Measurements from ENCODE around the gene S100A6.
"Not testable (repeated sequence)": the region's sequence is repeated elsewhere in the genome, so short reads cannot be mapped to it uniquely, and the experiment has no call there.

The S100A6 gene

GRCh38 chr1:153526132-153526543 lies 9.7 kb downstream of the S100A6 start:
- no peak for DNase-seq

DNA sequence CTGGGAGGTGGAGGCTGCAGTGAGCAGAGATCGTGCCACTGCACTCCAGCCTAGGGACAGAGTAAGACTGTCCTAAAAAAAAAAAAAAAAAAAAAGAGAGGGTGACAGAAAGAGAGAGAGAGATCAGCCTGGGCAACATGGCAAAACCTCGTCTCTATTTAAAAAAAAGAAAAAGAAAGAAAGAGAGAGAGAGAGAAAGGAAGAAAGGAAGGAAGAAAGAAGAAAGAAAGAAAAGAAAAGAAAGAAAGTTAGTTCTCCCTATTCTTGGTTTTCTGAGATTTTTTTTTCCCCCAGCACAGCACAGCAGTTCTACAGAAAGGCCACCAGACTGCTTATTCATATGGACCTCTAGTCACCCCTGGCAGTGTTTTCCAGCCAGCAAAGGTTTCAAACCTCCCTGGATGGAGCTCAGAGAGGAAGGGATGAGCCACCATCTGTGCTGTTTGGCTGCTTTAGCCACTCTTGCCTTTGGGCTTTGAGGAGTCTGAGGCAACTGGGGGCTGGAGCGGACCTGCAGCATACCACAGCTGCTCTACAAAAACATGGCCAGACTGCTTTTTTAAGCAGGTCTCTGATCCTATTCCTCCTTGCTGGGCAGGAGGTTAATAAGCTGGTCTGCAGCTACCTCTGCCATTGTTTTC lies 10.6 kb downstream of the S100A6 start:
- no peak for DNase-seq

DNA sequence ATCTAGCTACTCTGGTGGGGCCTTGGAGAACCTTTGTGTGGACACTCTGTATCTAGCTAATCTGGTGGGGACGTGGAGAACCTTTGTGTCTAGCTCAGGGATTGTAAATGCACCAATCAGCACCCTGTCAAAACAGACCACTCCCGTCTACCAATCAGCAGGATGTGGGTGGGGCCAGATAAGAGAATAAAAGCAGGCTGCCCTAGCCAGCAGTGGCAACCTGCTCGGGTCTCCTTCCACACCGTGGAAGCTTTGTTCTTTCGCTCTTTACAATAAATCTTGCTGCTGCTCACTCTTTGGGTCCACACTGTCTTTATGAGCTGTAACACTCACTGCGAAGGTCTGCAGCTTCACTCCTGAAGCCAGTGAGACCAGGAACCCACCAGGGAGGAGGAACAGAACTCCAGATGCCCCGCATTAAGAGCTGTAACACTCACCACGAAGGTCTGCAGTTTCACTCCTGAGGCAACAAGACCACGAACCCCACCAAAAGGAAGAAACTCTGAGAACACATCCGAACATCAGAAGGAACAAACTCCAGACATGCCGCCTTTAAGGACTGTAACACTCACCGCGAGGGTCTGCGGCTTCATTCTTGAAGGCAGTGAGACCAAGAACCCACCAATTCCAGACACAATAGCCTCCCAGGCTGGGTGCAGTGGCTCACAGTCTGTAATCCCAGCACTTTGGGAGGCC lies 13.3 kb downstream of the S100A6 start:
- not testable (repeated sequence) for DNase-seq

GRCh38 chr1:153521808-153522207 lies 14.0 kb downstream of the S100A6 start:
- DNase-seq = not testable (repeated sequence)

DNA sequence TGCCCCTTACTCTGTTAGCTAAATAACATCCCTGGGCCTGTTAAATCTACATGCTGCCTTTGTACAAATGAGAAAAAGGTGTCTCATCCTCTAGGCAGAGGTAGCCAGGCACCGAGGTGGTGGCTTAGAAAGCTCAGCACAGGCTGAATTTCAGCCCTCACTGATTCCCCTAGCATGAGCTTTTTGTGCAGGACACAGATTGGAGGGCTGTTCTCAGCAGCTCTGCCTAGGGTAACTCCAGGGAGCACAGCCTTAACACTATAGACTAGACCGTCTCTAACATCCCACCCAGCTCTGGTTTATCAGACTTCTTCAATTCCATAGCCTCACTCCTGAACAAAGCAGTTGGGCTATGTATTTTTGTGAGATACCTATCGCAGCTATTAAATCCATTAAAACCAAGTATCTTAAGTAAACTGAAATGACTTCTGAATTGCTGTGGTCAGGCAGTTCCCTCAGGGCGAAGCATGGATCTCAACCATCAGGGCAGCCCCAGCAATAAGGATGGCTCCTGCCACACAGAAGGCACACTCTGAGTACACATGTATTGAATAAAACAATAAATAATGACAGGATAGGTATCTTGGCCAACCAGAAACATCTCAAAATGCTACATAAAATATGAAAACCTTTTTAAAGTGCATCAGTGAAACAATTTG lies 14.8 kb downstream of the S100A6 start:
- DNase-seq = no peak

DNA sequence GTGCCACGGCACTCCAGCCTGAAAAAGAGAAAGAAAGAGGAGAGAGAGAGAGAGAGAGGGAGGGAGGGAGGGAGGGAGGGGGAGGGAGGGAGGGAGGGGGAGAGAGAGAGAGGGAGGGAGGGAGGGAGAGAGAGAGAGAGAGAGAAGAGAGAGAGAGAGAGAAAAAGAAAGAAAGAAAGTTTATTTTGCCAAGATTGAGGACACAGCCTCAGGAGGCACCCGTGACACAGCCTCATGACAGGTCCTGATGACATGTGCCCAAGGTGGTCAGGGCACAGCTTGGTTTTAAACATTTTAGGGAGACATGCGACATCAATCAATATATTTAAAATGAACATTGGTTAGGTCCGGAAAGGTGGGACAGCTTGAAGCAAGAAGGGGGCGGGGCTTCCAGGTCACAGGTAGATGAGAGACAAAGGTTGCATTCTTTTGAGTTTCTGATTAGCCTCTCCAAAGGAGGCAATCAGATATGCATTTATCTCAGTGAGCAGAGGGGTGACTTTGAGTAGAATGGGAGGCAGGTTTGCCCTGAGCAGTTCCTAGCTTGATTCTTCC lies 15.6 kb downstream of the S100A6 start:
- DNase-seq = not testable (repeated sequence)

DNA sequence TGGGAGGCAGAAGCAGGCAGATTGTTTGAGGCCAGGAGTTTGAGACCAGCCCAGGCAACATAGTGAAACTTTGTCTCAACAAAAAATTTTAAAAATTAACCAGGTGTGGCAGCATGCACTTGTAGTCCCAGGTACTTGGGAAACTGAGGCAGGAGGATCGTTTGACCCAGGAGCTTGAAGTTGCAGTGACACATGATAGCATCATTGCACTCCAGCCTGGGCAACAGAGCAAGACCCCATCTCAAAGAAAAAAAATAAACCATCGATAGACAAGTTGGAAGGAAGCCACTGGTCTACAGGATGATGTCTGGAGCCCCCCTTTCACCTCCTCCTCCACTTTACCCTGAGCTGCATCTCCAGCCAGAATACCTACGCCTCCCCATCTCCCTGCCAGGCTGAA lies 16.5 kb downstream of the S100A6 start:
- DNase-seq = no peak

- DNase-seq = no peak
These were observed 20.0 kb downstream of the S100A6 start for GRCh38 chr1:153515504-153516394.

DNA sequence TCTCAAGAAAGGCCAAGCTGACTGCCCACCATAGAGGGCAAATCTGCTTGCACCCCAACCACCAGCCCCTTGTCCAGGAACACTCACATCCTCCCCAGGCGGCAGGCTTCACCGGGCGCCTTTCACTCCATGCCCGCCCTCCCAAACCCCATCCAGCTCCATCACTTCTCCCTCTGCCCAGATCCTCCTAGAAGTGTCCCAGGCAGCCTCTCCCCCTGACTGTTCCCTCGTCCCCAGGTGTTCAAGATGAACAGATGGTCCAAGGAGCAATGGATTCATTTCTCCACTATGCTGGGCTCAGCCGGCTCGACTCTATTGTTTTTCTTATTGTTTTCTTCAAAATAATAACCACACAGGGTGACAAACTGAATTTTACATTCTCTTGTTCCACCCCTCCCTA lies 22.1 kb downstream of the S100A6 start:
- DNase-seq = no peak

GRCh38 chr1:153513023-153513422 lies 22.8 kb downstream of the S100A6 start:
- DNase-seq = no peak

GRCh38 chr1:153510984-153511410 lies 24.8 kb downstream of the S100A6 start:
- DNase-seq = peak; percentile 88

GRCh38 chr1:153509729-153510354 lies 25.9 kb downstream of the S100A6 start:
- DNase-seq = peak; percentile 83

DNA sequence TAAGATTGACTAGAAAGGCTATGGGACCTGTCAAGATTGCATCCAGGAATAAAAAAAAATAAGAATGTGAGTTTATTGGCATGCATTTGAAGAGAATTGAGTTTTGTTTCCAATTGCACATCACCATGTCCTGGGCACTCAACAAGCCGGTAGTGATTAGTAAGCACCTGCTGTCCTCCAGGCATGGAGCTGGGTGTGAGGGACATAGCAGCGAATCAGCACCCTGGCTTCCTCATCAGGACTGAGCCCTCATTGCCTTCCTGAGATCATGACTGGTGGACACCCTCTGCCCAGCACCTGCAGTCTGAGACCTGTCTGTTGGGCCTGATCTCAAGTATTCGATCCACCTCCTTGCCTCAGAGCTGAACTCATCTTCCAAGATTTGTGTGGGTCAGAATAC lies 26.8 kb downstream of the S100A6 start:
- no peak for DNase-seq

- no peak for DNase-seq
These were observed 27.7 kb downstream of the S100A6 start for GRCh38 chr1:153507926-153508583.

GRCh38 chr1:153506831-153507413 lies 28.9 kb downstream of the S100A6 start:
- no peak for DNase-seq

GRCh38 chr1:153506386-153506785 lies 29.4 kb downstream of the S100A6 start:
- DNase-seq = no peak

- no peak for DNase-seq
These were observed 30.2 kb downstream of the S100A6 start for GRCh38 chr1:153505576-153505975.

GRCh38 chr1:153503766-153504165 lies 32.0 kb downstream of the S100A6 start:
- DNase-seq = no peak

DNA sequence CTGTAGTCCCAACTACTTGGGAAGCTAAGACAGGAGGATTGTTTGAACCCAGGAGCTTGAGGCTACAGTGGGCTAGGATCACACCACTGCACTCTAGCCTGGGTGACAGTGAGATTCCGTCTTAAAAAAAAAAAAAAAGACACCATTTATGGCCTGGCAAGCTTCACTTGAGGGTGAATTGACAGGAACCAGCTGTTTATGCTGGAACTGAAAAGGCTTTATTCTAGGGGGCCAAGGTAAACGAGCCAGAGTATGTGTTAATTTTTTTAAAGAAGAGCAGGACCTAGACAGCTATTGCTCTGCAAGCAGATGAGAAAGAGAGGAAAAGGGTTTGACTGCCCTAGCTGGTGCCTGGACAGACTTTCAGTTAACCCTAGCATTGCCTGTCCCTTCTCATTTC lies 37.0 kb downstream of the S100A6 start:
- DNase-seq = no peak

DNA sequence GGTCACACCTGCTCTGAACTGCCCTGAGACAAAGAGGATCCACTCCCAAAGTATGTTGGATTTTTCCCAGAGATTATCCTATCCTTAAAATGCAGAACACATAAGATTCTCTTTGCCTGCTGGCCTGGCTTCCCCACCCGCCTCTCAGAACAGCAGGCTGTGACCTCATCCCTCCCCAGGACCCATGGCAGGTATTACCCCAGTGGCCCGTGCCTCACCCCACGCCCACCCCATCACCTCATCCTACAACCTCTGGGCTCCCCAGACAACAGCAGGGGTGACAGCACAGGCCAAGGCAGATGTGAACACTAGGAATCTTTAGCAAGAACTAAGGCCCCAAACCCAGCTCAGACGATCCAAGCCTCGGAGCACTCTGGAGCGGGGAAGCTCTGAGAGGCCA lies 40.3 kb downstream of the S100A6 start:
- no peak for DNase-seq

GRCh38 chr1:153494976-153495535 lies 40.7 kb downstream of the S100A6 start:
- peak; percentile 89 for DNase-seq

All from stimulated activated CD4-positive, alpha-beta T cell treated with anti-CD3 and anti-CD28 coated beads, Interleukin-15, amount 100 ng/mL, for 24 hours (primary cell).